ENCODE results near the gene CABP2.

Gene CABP2

DNA sequence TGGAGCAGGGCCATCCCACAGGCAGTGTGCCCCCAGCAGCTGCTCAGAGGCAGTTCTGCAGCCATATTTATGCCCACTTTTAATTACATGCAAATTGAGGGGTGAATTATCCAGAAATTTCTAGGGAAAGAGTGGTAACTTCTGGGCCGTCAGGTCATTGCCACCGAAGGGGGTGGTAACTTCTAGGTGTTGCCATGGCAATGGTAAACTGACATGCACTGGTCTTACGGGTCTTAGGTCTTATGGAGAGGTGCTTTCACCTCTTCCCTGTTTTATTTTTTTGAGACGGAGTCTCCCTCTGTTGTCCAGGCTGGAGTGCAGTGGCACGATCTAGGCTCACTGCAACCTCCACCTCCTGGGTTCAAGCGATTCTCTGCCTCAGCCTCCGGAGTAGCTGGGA, 50.4 kb downstream of the CABP2 start:
- no peak for DNase-seq

- DNase-seq = no peak
These were observed 52.8 kb downstream of the CABP2 start for GRCh38 chr11:67470337-67471002.

DNA sequence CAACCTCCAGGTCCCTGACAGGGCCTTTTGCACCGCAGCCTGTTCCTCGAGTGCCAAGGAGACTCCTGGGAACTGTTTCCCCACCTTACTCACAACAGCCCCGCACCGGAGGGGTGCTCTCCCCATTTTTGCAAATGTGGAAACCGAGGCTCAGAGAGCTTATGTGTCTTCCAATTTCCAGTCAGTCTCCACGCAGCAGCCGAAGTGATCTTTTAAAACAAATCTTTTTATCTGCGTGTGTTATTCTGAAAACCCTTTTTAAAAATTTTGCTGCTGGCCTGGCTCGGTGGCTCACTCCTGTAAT, 53.8 kb downstream of the CABP2 start:
- no peak for DNase-seq
